HG03045 (cell line): ENCODE results near the gene OSTM1.

ENCODE experiments used
- ATAC-seq: cut with Tn5 transposase; IDR thresholded peaks from one replicate; pipeline ENCODE4 v1.9.1; 2021; ENCODE audit warnings: mild to moderate bottlenecking, moderate library complexity; ENCODE audit not compliant: unreplicated experiment

The OSTM1 gene

DNA sequence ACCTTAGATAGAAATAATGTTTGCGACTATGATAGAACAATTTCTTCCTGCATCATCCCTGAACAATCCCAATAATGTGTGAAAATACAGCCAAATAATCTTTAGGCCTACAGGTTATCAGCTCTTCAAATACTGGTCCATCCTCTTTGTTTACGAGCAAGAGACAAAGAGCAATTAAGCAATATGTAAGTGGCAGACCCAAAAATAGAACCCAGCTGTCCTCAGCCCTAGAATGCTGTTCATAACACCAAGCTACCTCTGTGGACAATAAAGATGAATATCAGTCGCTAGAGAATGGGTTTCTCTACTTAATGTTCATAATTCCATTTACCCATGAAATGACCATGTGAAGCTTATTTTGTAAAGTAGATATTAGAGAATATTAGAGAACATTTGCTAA is 28.4 kb upstream of the OSTM1 start:
- ATAC-seq = no peak

GRCh38 chr6:108100003-108100402 is 25.5 kb upstream of the OSTM1 start:
- ATAC-seq = no peak

GRCh38 chr6:108097882-108098281 is 23.3 kb upstream of the OSTM1 start:
- no peak for ATAC-seq

- ATAC-seq = no peak
Observed at GRCh38 chr6:108093781-108094300, 19.3 kb upstream of the OSTM1 start.

GRCh38 chr6:108091288-108091687 is 16.7 kb upstream of the OSTM1 start:
- no peak for ATAC-seq

DNA sequence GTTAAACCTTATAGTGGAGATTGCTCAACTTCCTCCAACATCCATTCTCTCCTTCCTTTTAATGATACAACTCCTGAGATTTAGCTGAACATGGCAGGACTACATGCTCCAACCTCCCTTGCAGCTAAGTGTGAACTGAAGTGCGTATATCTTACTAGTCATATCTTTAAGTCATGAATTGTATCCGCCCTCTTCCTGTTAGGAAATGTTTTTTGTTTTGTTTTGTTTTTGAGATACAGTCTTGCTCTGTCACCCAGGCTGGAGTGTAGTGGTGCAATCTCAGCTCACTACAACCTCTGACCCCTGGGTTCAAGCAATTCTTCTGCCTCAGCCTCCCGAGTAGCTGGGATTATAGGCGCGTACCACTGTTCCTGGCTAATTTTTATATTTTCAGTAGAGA is 8.8 kb upstream of the OSTM1 start:
- no peak for ATAC-seq

DNA sequence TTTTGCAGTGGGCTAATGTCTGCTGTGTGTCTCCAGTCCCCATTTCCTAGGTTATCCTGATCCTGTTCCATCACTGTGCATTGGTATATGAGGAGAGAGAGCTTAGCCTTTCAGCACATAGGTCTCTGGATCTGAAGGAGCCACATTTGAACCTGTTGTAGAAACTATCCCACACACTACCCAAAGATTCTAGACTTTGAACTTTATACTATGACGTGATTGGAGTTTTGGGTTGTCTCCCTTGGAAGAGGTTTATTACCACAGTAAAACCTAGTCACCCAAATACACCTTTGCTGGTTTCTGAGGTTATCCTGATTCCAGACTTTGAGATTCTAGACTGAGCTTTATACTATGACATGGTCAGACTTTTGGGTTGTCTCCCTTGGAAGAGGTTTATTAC is 8.0 kb upstream of the OSTM1 start:
- no peak for ATAC-seq

- ATAC-seq = no peak
Observed at GRCh38 chr6:108080010-108080780, 5.7 kb upstream of the OSTM1 start.

GRCh38 chr6:108078191-108078590 is 3.6 kb upstream of the OSTM1 start:
- no peak for ATAC-seq

- peak; percentile 44 for ATAC-seq
Observed at GRCh38 chr6:108074057-108074358, 533 bp downstream of the OSTM1 start.

- ATAC-seq = no peak
Observed at GRCh38 chr6:108071736-108072276, 2.7 kb downstream of the OSTM1 start.

GRCh38 chr6:108068618-108069017 is 5.9 kb downstream of the OSTM1 start:
- no peak for ATAC-seq

DNA sequence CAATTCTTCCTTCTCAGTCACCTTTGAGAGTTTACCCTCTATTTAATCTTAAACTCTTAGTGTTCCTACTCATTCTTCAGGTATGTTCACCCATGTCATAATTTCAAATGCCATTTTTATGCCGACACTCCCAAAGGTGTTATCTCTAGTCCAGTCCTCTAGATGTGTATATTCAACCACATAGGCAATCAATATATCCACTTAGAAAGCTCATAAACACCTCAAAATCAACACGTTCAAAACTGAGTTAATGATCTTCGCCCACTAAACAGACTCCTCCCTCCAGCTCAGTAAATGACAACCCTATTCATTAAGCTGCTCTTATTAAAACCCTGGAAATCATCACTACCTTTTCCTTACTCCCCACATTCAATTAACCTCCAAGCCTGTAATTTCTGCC is 6.4 kb downstream of the OSTM1 start:
- ATAC-seq = no peak

- ATAC-seq = no peak
Observed at GRCh38 chr6:108052706-108053105, 21.8 kb downstream of the OSTM1 start.

- no peak for ATAC-seq
Observed at GRCh38 chr6:108051481-108051880, 23.1 kb downstream of the OSTM1 start.

DNA sequence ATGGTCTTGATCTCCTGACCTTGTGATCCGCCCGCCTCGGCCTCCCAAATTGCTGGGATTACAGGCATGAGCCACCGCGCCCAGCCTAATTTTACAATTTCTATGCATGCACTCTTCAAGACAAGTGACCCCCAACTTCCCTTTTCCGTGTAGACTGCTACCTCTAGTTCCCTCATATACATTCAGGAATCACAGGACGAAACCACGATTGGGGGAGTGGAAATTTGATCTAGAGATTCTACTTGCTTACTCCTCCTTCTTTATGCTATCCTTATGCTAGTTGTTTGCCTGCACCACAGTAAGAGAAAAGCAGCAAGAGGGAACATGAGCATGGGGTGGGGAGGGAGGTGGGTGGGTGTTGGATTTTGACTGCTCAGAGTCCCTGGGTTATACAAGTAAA is 34.9 kb downstream of the OSTM1 start:
- ATAC-seq = no peak

- no peak for ATAC-seq
Observed at GRCh38 chr6:108036884-108037283, 37.7 kb downstream of the OSTM1 start.

- no peak for ATAC-seq
Observed at GRCh38 chr6:108031968-108032367, 42.6 kb downstream of the OSTM1 start.

- ATAC-seq = no peak
Observed at GRCh38 chr6:108030211-108030610, 44.3 kb downstream of the OSTM1 start.

DNA sequence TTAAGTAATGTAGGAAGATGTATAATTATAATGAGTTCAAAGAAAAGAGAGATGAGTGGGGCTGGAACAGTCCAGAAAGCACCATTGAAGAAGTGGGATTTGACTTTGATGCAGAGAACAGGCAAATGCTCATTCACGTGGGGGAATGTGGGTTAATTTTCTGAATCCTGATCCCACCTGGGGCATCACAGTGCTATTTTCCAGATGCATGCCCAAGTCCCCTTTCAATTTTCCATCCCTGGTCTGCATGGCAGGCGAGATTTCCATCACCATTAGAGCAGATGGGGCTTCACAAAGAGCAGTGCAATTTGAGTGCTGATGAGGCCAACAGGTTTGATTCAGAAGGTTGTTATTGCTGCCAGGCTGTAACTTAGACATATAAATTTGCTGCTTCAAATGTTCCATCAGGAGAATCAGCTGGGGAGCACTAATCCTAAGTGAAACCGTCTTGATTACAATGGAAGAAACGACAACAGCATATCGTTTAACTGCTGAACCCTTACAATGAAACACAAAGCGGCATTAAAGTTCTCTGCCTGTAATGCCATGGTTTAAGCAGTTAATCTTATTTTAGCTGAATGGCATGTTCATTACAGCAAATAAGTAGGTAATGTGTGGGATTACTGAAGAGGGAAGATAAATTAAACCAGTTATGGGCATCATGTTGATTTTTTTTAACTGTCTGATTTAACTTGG is 45.2 kb downstream of the OSTM1 start:
- no peak for ATAC-seq

DNA sequence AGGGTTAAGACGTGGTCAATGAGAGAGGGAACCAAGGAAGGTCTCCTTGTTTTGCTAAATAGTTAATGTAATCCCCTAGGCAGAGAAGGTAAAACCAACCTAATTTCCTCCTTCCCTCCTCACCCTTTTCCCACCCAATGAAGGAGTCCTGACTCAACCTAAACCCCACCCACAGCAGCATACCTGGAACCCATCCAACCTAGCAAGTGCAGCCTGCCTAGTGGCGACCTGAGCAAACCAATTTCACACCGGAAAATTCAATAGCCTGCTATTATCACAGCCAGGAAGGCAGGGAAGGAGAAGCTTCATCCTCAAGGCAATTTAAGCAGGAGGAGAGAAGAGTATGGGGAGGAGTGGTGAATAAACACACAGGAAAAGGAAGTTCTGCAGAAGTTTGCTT is 46.9 kb downstream of the OSTM1 start:
- ATAC-seq = no peak

DNA sequence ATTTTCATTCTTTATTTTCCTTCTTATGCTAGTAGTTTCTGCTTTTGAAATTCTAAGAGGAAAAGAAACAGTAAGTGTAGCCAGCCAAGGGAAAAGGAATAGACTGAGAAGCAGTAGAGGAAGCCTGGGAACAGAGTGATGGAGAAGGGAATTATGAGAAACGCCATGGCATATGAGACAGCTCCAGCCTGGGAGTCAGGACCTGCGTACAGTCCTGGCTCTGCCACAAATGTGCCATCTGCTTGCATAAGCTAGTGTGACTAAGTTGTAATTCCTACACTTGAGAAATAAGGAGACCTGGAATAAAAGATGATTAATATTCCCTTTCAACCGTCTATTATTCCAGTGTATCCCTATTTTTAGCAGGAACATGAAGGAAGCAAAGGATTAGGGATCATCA is 47.5 kb downstream of the OSTM1 start:
- ATAC-seq = no peak
